AG09309 (cell line): ENCODE measurements around the gene CERS2.

Experiments
- DNase-seq: peaks from one replicate; pipeline ENCODE4 v3.0.0-alpha.2; 2010; ENCODE audit warnings: low read depth
- H3K4me3 ChIP-seq: 2 replicates; pipeline ENCODE4 v1.5.1; 2011; ENCODE audit warnings: mild to moderate bottlenecking, low read depth, low read length, moderate library complexity; ENCODE audit not compliant: control insufficient read depth
- TF ChIP-seq, protein P1 (sequence below): IDR thresholded peaks from 2 replicates; pipeline ENCODE4 v1.5.1; 2011; ENCODE audit warnings: mild to moderate bottlenecking, low read depth, low read length, inconsistent platforms; ENCODE audit not compliant: insufficient read depth, control insufficient read depth; ENCODE audit errors: missing control alignments

CERS2 gene

DNA sequence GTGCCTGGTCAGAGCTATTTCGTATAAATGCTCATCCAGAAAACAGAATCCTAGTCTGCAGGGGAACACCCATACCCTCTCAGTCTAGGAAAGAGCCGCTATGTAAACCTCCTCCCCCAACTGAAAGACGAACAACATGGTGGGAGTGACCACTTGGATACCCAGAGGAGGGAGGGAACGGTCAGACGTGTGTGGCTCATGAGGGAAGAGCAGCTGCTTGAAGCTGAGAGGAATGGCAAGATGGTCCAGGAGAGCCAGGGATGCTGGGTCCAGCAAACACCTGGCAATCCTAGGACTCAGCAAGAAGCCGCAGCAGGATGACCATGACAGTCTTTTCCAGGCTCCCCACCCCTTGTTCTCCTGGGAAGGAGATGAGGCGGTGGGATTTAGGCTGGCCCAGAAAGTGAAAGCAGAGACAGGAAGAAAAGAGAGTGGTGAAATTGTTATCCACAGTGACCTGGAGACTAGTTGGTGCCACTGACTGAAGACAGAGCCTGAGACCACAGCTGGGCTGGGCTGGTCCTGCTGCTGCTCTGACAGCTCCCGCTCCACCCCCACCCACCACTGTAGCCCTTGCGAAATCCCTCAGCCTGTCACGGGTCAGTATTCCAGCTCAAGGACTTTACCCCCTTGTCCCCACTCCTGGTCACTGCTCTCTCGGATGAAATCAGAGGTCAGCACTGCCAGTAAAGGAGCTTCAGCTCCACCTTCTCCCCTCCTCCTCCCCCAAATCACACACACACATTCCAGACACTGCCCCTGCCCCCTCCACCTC, 3.6 kb downstream of the CERS2 start:
- DNase-seq, result peak; percentile 16
- TF ChIP-seq, protein P1, sequence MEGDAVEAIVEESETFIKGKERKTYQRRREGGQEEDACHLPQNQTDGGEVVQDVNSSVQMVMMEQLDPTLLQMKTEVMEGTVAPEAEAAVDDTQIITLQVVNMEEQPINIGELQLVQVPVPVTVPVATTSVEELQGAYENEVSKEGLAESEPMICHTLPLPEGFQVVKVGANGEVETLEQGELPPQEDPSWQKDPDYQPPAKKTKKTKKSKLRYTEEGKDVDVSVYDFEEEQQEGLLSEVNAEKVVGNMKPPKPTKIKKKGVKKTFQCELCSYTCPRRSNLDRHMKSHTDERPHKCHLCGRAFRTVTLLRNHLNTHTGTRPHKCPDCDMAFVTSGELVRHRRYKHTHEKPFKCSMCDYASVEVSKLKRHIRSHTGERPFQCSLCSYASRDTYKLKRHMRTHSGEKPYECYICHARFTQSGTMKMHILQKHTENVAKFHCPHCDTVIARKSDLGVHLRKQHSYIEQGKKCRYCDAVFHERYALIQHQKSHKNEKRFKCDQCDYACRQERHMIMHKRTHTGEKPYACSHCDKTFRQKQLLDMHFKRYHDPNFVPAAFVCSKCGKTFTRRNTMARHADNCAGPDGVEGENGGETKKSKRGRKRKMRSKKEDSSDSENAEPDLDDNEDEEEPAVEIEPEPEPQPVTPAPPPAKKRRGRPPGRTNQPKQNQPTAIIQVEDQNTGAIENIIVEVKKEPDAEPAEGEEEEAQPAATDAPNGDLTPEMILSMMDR, result no peak
- H3K4me3 ChIP-seq, result no peak overlapping the region

DNA sequence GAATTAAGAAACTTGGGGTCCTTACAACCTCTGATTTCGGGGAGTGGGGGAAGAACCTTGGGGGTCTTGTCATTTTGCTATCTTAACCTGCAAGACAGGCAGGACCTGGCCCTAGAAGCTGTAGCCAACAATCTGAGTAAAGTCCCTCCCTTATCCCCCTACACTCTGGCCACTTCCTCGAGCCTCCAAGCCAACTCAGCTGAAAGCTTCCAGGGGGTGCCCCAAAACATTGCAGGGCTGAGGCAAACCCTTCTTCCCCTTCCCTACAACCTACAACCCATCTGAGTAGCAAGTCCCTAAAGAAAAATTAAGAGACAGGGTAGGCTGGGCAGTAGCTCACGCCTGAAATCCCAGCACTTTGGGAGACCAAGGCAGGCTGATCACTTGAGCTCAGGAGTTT, 5.0 kb downstream of the CERS2 start:
- DNase-seq, result no peak
- TF ChIP-seq, protein P1, result no peak

DNA sequence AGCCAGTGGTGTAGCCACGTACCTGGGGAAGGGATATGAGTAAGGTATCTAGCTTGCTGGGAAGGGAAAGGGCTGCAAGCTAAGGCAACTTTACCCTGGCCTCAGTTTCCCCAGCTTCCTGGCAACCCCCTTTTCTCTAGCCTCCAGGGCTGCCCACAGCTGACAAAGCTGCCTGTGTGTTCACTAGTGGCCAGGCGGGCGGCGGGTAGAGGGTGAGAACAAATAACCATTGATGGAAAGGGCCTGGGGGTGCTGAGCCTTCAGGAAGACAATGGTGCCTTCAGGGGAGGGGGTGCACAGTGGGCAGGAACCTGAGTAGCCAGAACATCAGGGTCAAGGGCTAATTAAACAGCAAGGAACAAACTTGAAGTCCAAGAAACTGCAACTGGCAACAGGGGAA, 6.1 kb downstream of the CERS2 start:
- no peak for DNase-seq
- no peak overlapping the region for H3K4me3 ChIP-seq
- TF ChIP-seq, protein P1, result no peak

More for the DNA sequence above, 5.0 kb downstream of the CERS2 start:
- H3K4me3 ChIP-seq, result no peak overlapping the region

DNA sequence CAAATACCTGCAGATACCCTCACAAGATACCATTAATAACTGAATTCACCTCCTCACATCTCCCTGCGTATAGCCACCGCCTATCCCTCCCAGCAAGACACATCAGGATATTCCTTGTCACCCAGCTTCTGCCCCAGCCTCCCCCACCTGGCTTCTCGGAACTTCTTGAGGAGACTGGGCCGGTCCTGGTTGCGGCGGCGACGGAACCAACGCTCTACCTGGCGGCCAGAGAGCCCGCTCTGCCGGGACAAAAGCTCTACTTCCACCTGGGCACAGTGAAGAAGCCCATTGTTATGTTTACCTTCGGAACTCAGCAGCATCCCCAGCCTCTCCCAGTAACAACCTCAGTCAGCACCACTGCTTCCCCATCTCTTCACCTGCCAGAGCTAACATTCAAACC, 6.7 kb downstream of the CERS2 start:
- TF ChIP-seq, protein P1, result no peak
- no peak overlapping the region for H3K4me3 ChIP-seq
- no peak for DNase-seq

DNA sequence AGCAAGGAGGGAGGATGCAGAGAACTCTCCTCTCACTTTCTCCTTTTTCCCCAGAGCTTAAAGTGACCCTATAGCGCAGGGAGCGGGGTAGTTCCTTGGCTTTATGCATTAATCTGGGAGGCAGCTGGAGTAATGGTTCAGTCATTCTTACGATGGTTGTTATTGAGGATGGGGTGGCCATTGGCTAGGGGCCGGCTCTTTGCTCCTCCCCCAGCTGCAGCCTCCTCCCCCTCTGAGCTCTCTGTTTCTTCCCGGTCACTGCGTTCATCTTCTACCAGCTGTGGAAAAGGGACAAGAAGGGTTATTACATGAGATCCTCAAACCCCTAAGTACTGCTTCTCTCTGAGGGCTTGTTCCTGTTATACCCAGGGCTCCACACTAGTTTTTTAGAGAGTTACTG, 8.6 kb downstream of the CERS2 start:
- H3K4me3 ChIP-seq, result no peak overlapping the region
- TF ChIP-seq, protein P1, result no peak
- DNase-seq, result no peak

DNA sequence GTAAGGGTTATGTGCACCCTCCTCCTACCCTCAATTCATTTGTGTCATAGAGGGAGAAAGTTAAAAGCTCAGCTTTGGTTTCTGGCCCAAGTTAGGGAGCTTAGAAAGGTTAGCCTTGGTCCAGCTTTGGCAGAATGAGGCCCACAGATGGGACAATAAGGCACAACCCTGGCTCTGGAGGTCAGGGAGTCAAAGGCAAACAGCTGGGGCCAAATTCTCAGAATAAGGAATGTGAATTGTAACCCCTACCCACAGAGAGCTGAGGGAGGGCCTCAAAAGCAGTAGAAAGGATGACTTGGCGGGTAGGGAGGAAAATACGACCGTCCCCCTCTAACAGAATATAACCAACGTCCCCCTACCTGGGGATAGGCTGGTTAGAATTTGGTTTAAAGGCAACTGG, 9.0 kb downstream of the CERS2 start:
- no peak for DNase-seq
- H3K4me3 ChIP-seq, result no peak overlapping the region
- TF ChIP-seq, protein P1, result no peak
